ENCODE results near the gene MB.

- TF ChIP-seq POLR2A (IDR thresholded peaks at IDR 0.05; ENCODE audit: low read depth, low read length) = no peak
- TF ChIP-seq POLR2AphosphoS5 (IDR thresholded peaks at IDR 0.05; ENCODE audit: low read depth, low read length) = no peak
- TF ChIP-seq SPI1 (IDR thresholded peaks at IDR 0.05; ENCODE audit: low read depth, low read length) = no peak
- TF ChIP-seq TAF1 (IDR thresholded peaks at IDR 0.05; ENCODE audit: low read depth, low read length) = no peak
- TF ChIP-seq PAX5 (IDR thresholded peaks at IDR 0.05; ENCODE audit: insufficient read depth, low read length, severe bottlenecking) = no peak
- no peak for TF ChIP-seq POU2F2 (IDR thresholded peaks at IDR 0.05; ENCODE audit: low read depth, low read length)
Observed at GRCh38 chr22:35637254-35637653, 20.1 kb upstream of the MB start.

Data from GM12891 (cell line).